PC-9 (cell line): ENCODE data around the gene GIPC3.

Experiments
- EZH2 ChIP-seq: fragments of 200-600 bp; sonication (generic); IDR thresholded peaks from 2 replicates; pipeline ENCODE4 v1.8.0; 2017; ENCODE audit warnings: antibody characterized with exemption, low read depth
- TF ChIP-seq, protein P1 (sequence below): fragments of 200-600 bp; sonication (generic); conservative IDR thresholded peaks from 2 replicates; pipeline ENCODE4 v1.6.1; 2017; ENCODE audit warnings: mixed run types, antibody characterized with exemption, mild to moderate bottlenecking, moderate library complexity

- TF ChIP-seq, protein P1, sequence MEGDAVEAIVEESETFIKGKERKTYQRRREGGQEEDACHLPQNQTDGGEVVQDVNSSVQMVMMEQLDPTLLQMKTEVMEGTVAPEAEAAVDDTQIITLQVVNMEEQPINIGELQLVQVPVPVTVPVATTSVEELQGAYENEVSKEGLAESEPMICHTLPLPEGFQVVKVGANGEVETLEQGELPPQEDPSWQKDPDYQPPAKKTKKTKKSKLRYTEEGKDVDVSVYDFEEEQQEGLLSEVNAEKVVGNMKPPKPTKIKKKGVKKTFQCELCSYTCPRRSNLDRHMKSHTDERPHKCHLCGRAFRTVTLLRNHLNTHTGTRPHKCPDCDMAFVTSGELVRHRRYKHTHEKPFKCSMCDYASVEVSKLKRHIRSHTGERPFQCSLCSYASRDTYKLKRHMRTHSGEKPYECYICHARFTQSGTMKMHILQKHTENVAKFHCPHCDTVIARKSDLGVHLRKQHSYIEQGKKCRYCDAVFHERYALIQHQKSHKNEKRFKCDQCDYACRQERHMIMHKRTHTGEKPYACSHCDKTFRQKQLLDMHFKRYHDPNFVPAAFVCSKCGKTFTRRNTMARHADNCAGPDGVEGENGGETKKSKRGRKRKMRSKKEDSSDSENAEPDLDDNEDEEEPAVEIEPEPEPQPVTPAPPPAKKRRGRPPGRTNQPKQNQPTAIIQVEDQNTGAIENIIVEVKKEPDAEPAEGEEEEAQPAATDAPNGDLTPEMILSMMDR: no peak
- no peak for TF ChIP-seq EZH2
Measured at GRCh38 chr19:3604987-3605343, 19.7 kb downstream of the GIPC3 start.
